ENCODE measurements around the gene MYT1.

Gene MYT1

GRCh38 chr20:64155258-64156135 is 8.8 kb upstream of the MYT1 start:
- no peak for DNase-seq

GRCh38 chr20:64156136-64156885 is 7.9 kb upstream of the MYT1 start:
- DNase-seq: no peak

- DNase-seq: no peak
Observed at GRCh38 chr20:64156886-64157875, 7.1 kb upstream of the MYT1 start.

GRCh38 chr20:64157878-64158277 is 6.4 kb upstream of the MYT1 start:
- DNase-seq: no peak

GRCh38 chr20:64158346-64159285 is 5.6 kb upstream of the MYT1 start:
- DNase-seq: no peak

- DNase-seq: no peak
Observed at GRCh38 chr20:64159286-64159680, 5.0 kb upstream of the MYT1 start.

GRCh38 chr20:64159711-64160110 is 4.5 kb upstream of the MYT1 start:
- no peak for DNase-seq

GRCh38 chr20:64160118-64160517 is 4.1 kb upstream of the MYT1 start:
- DNase-seq: no peak

- no peak for DNase-seq
Observed at GRCh38 chr20:64160526-64161355, 3.5 kb upstream of the MYT1 start.

- DNase-seq: peak; percentile 23
Observed at GRCh38 chr20:64161356-64162238, 2.7 kb upstream of the MYT1 start.

GRCh38 chr20:64162239-64162910 is 1.9 kb upstream of the MYT1 start:
- DNase-seq: no peak

GRCh38 chr20:64163776-64164122 is 503 bp upstream of the MYT1 start:
- DNase-seq: no peak

- no peak for DNase-seq
Observed at GRCh38 chr20:64165866-64166600, 1.8 kb downstream of the MYT1 start.

- DNase-seq: no peak
Observed at GRCh38 chr20:64166721-64167615, 2.7 kb downstream of the MYT1 start.

- DNase-seq: no peak
Observed at GRCh38 chr20:64167676-64168075, 3.4 kb downstream of the MYT1 start.

- DNase-seq: no peak
Observed at GRCh38 chr20:64168381-64169090, 4.3 kb downstream of the MYT1 start.

- no peak for DNase-seq
Observed at GRCh38 chr20:64169091-64169560, 4.9 kb downstream of the MYT1 start.
